Measurements from ENCODE around the gene SPDYE4. TPM values are rescaled to one million over a fixed set of nuclear protein-coding genes. Genes with fewer than 3 reads are reported as not detected.

The SPDYE4 gene
- polyA plus RNA-seq, 1 of the 3 experiments (the other 2 are of a cell fraction) = not detected

GRCh38 chr17:8728971-8729370, 29.4 kb downstream of the SPDYE4 start (continued):
- no peak for TF ChIP-seq USF2 (IDR thresholded peaks at IDR 0.05; ENCODE audit: borderline replicate concordance, low read depth, low read length)
- no peak for TF ChIP-seq GATA2 (CRISPR knock-in tag; IDR thresholded peaks at IDR 0.05)

- no peak overlapping the region for H3K4me3 ChIP-seq (ENCODE audit: low read depth in 2 of 2, low read length in 1 of 2)
- H2AFZ ChIP-seq (ENCODE audit: low read depth) = no peak overlapping the region
These were observed 30.0 kb downstream of the SPDYE4 start for GRCh38 chr17:8728251-8728938.

GRCh38 chr17:8726941-8727555, 31.3 kb downstream of the SPDYE4 start:
- TF ChIP-seq USF2 (IDR thresholded peaks at IDR 0.05; ENCODE audit: borderline replicate concordance, low read depth, low read length) = no peak
- TF ChIP-seq POLR2AphosphoS5 (IDR thresholded peaks at IDR 0.05; ENCODE audit: low read depth, low read length) = no peak
- TF ChIP-seq TCF12 (IDR thresholded peaks at IDR 0.05) = no peak
- TF ChIP-seq EP300 (IDR thresholded peaks at IDR 0.05; ENCODE audit: borderline replicate concordance in 1 of 2, low read depth in 1 of 2, low read length in 1 of 2) = no peak
- TF ChIP-seq CHD2 (IDR thresholded peaks at IDR 0.05; ENCODE audit: low read length, partially characterized antibody) = no peak
- DNase-seq = peak; percentile 50
- H3K36me3 ChIP-seq (replicated peaks in 1 of 2; ENCODE audit: control insufficient read depth in 1 of 2, insufficient read depth in 2 of 2, low read length in 1 of 2) = no peaks in the 10 kb centered on the region
- peaks cover 0 to 3% of the 10 kb centered on the region in 2 experiments; a peak in 1 of 4 replicates for H3K4me1 ChIP-seq (ENCODE audit: control insufficient read depth in 1 of 2, insufficient read depth in 2 of 2, low read depth in 1 of 2, low read length in 1 of 2)
- H3K27ac ChIP-seq (ENCODE audit: low read depth in 2 of 2, low read length in 1 of 2) = no peak overlapping the region
- H2AFZ ChIP-seq (ENCODE audit: low read depth) = no peak overlapping the region
- ChIA-PET CTCF (no interaction called here), POLR2A (no interaction called here)
- H4K20me1 ChIP-seq (ENCODE audit: insufficient read depth) = no peaks in the 10 kb centered on the region
- no peaks in the 10 kb centered on the region for H3K27me3 ChIP-seq (ENCODE audit: insufficient read depth)
- no peak overlapping the region for H3K4me2 ChIP-seq
- H3K9me3 ChIP-seq = no peaks in the 10 kb centered on the region
- whole genome bisulfite sequencing (ENCODE audit: low lambda C conversion rate) = 78% methylated on average over 17 of the region's 17 CpGs
- no peaks in the 10 kb centered on the region for H3K9me2 ChIP-seq
- H3K4me3 ChIP-seq (ENCODE audit: low read depth in 2 of 2, low read length in 1 of 2) = no peak overlapping the region
- no peaks in the 10 kb centered on the region for H3F3A ChIP-seq (replicated peaks; ENCODE audit: insufficient read depth)
- H3K79me2 ChIP-seq (ENCODE audit: insufficient read depth) = no peaks in the 10 kb centered on the region
- H3K9ac ChIP-seq = no peak overlapping the region

More at GRCh38 chr17:8728251-8728938, 30.0 kb downstream of the SPDYE4 start:
- POLR2A ChIA-PET = no interaction called here
- no peak for TF ChIP-seq MXI1 (IDR thresholded peaks at IDR 0.05; ENCODE audit: low read depth, low read length)
- TF ChIP-seq POLR2AphosphoS5 (IDR thresholded peaks at IDR 0.05; ENCODE audit: low read depth, low read length) = no peak
- no peak for TF ChIP-seq ZBTB33 (IDR thresholded peaks at IDR 0.05; ENCODE audit: borderline replicate concordance, low read depth)
- 70% methylated on average over 12 of the region's 13 CpGs for WGBS (ENCODE audit: low lambda C conversion rate)
- H4K20me1 ChIP-seq (ENCODE audit: insufficient read depth) = no peaks in the 10 kb centered on the region
- H3K4me2 ChIP-seq = no peak overlapping the region
- no peak overlapping the region for H3K27ac ChIP-seq (ENCODE audit: low read depth in 2 of 2, low read length in 1 of 2)
- H3K4me1 ChIP-seq (ENCODE audit: control insufficient read depth in 1 of 2, insufficient read depth in 2 of 2, low read depth in 1 of 2, low read length in 1 of 2) = peaks cover 0 to 3% of the 10 kb centered on the region in 2 experiments; a peak in 1 of 4 replicates
- H3K79me2 ChIP-seq (ENCODE audit: insufficient read depth) = no peaks in the 10 kb centered on the region
- H3F3A ChIP-seq (replicated peaks; ENCODE audit: insufficient read depth) = no peaks in the 10 kb centered on the region
- CTCF ChIA-PET = no interaction called here
- H3K9ac ChIP-seq = no peak overlapping the region
- H3K36me3 ChIP-seq (replicated peaks in 1 of 2; ENCODE audit: control insufficient read depth in 1 of 2, insufficient read depth in 2 of 2, low read length in 1 of 2) = no peaks in the 10 kb centered on the region
- no peaks in the 10 kb centered on the region for H3K9me3 ChIP-seq
- DNase-seq = no peak
- no peaks in the 10 kb centered on the region for H3K9me2 ChIP-seq
- H3K27me3 ChIP-seq (ENCODE audit: insufficient read depth) = no peaks in the 10 kb centered on the region
